K562 (cell line): ENCODE data around the gene NKD1. TPM values are rescaled to one million over a fixed set of nuclear protein-coding genes. Genes with fewer than 3 reads are reported as not detected.

Source experiments
- ATAC-seq: fragments of 200-7000 bp; cut with Tn5 transposase; 3 replicates; pipeline ENCODE4 v1.9.1; 2020; ENCODE audit warnings: moderate library complexity
- BruUV-seq: library from RNA; stranded (reverse); fragments of 400-500 nt; replicated peaks from 2 replicates; lab custom pipeline; 2021; lab: Mats Ljungman, UMichigan
- CTCF ChIA-PET: fragments of 300-600 bp; formaldehyde crosslinking; extraction: SDS; loops from one replicate; lab custom pipeline; 2021; ENCODE audit warnings: low intra/inter-chr PET ratio; lab: Yijun Ruan, JAX
- POLR2A ChIA-PET: fragments of 300-600, 350-650 bp; sonication (Branson Sonifier 250); formaldehyde crosslinking; extraction: SDS; loops from one replicate; lab custom pipeline; 2021; ENCODE audit warnings: antibody characterized with exemption, inconsistent platforms; lab: Yijun Ruan, JAX
- DNase-seq, 4 experiments: peaks; one replicate each; pipeline versions ENCODE4 v3.0.0 to v3.0.0-alpha.2; 2011 to 2018; ENCODE audit warnings: low spot score in 3 of 4, mixed read lengths in 3 of 4; ENCODE audit errors: extremely low read depth in 1 of 4
- FAIRE-seq: peaks from 2 replicates; lab custom pipeline; 2011; peaks lifted over from hg19 to GRCh38; lab: Jason Lieb, UNC
- H2AFZ ChIP-seq: 2 replicates; pipeline ENCODE4 v1.6.0; 2011; ENCODE audit warnings: low read depth, low read length, control low read depth, inconsistent platforms
- H3K27ac ChIP-seq: fragments of 200-600 bp; 3 replicates; pipeline ENCODE4 v1.8.0; 2011; ENCODE audit warnings: low read depth, mild to moderate bottlenecking, control low read depth, inconsistent platforms, low read length, moderate library complexity, mixed read lengths; ENCODE audit errors: extremely low read depth
- H3K27me3 ChIP-seq, 2 experiments: fragments of 300-600 bp in 1 of 2; 2 replicates in 1 of 2; 3 replicates in 1 of 2; pipeline versions ENCODE4 v1.6.0 to v1.8.0; 2011; ENCODE audit warnings: inconsistent platforms in 2 of 2, low read length in 2 of 2, mild to moderate bottlenecking in 1 of 2, mixed read lengths in 1 of 2, moderate library complexity in 1 of 2; ENCODE audit not compliant: control insufficient read depth in 2 of 2, insufficient read depth in 2 of 2
- H3K36me3 ChIP-seq: fragments of 300-600 bp; 3 replicates; pipeline ENCODE4 v1.8.0; 2011; ENCODE audit warnings: mild to moderate bottlenecking, low read length, inconsistent platforms; ENCODE audit not compliant: control insufficient read depth, insufficient read depth
- H3K4me1 ChIP-seq, 2 experiments: fragments of 200-600 bp in 1 of 2; replicated peaks in 1 of 2; 2 replicates in 1 of 2; 3 replicates in 1 of 2; pipeline versions ENCODE4 v1.5.1 to v1.8.0; 2011; ENCODE audit warnings: inconsistent platforms in 2 of 2, low read length in 2 of 2, mild to moderate bottlenecking in 1 of 2, mixed read lengths in 1 of 2, moderate library complexity in 1 of 2; ENCODE audit not compliant: control insufficient read depth in 2 of 2, insufficient read depth in 2 of 2
- H3K4me2 ChIP-seq: 2 replicates; pipeline ENCODE4 v1.6.1; 2011; ENCODE audit warnings: low read length, control low read depth, inconsistent platforms, mixed read lengths; ENCODE audit not compliant: insufficient read depth
- H3K4me3 ChIP-seq: fragments of 200-600 bp; sonication (generic), shearing (Covaris generic); 2 replicates; pipeline ENCODE4 v1.5.1; 2016; ENCODE audit warnings: control low read depth, inconsistent platforms
- H3K79me2 ChIP-seq: fragments of 200-600 bp; 3 replicates; pipeline ENCODE4 v1.8.0; 2011; ENCODE audit warnings: low read length, inconsistent platforms; ENCODE audit not compliant: control insufficient read depth, insufficient read depth
- H3K9ac ChIP-seq, 2 experiments: 2 replicates each; pipeline versions ENCODE4 v1.6.0 to v1.6.1; 2011; ENCODE audit warnings: low read depth in 2 of 2, low read length in 2 of 2, control low read depth in 1 of 2, inconsistent platforms in 1 of 2, mild to moderate bottlenecking in 1 of 2, mixed read lengths in 1 of 2; ENCODE audit not compliant: insufficient read depth in 1 of 2
- H3K9me1 ChIP-seq: one replicate; pipeline ENCODE4 v1.6.0; 2011; ENCODE audit warnings: inconsistent platforms, mild to moderate bottlenecking, low read length, moderate library complexity; ENCODE audit not compliant: control insufficient read depth, insufficient read depth
- H3K9me3 ChIP-seq: replicated peaks from 2 replicates; pipeline ENCODE4 v1.5.1; 2011; ENCODE audit warnings: low read depth, low read length, inconsistent platforms; ENCODE audit not compliant: control insufficient read depth, insufficient read depth
- H4K20me1 ChIP-seq: replicated peaks from 2 replicates; pipeline ENCODE4 v1.6.1; 2011; ENCODE audit warnings: low read length, inconsistent platforms, mixed read lengths; ENCODE audit not compliant: control insufficient read depth, insufficient read depth
- CBX3 ChIP-seq, 2 experiments: IDR thresholded peaks; 1 replicate in 1 of 2; 2 replicates in 1 of 2; pipeline ENCODE4 v1.6.1; 2012; ENCODE audit warnings: inconsistent platforms in 2 of 2, low read length in 2 of 2, borderline replicate concordance in 1 of 2, control low read depth in 1 of 2
- DACH1 ChIP-seq: fragments of 450-650 bp; IDR thresholded peaks from 2 replicates; pipeline ENCODE4 v1.6.1; 2018; ENCODE audit not compliant: partially characterized antibody
- HLTF ChIP-seq: fragments of 450-650 bp; IDR thresholded peaks from 2 replicates; pipeline ENCODE4 v1.6.1; 2016
- ZNF224 ChIP-seq: sonication (generic); formaldehyde crosslinking; IDR thresholded peaks from 2 replicates; pipeline ENCODE4 v1.8.0; 2022; ENCODE audit warnings: mild to moderate bottlenecking, missing genetic modification reagents
- ZNF444 ChIP-seq: fragments of 250-450 bp; sonication (Bioruptor Pico); IDR thresholded peaks from 2 replicates; pipeline ENCODE4 v1.4.0; 2020; ENCODE audit warnings: mild to moderate bottlenecking, moderate library complexity
- ZNF668 ChIP-seq: fragments of 250-450 bp; sonication (Bioruptor Pico); IDR thresholded peaks from 2 replicates; pipeline ENCODE4 v1.8.0; 2022; ENCODE audit warnings: mild to moderate bottlenecking, inconsistent platforms
- WGBS: fragments of 100-300 bp; shearing (Covaris generic); methylation state at CpG from one replicate; pipeline ENCODE4 v1.1.6; 2016; ENCODE audit warnings: low coverage, mixed read lengths; ENCODE audit not compliant: insufficient coverage; ENCODE audit errors: missing lambda C conversion rate; 5-methylcytosine and 5-hydroxymethylcytosine counted together
- in situ Hi-C: fragments of 300-500 bp; cut with MboI; formaldehyde crosslinking; loops from 4 replicates; pipeline ENCODE4 v1.15.0; 2018; ENCODE audit warnings: inconsistent platforms, mixed read lengths
- intact Hi-C: fragments of 100-400 bp; cut with micrococcal nuclease; formaldehyde crosslinking; loops from 2 replicates; pipeline ENCODE4 v1.14.2; 2022
- polyA plus RNA-seq, 8 experiments: library from polyadenylated mRNA; depleted of rRNA in 4 of 8; stranded (reverse) in 5 of 8; unstranded in 3 of 8; fragments of >200 nt; fragmentation: Nextera tagmentation in 2 of 8; fragmentation: Illumina TruSeq in 1 of 8; extraction: Ambion mirVana in 2 of 8; extraction: Trizol in 1 of 8; gene quantifications; 2 replicates each; pipeline versions ENCODE4 v1.2.1 to v1.2.3, GENCODE V29; 2011 to 2014; ENCODE audit warnings: inconsistent platforms in 1 of 8, missing spikeins in 1 of 8
- total RNA-seq, 7 experiments: library from RNA; depleted of rRNA in 6 of 7; stranded (reverse); fragments of >200 nt in 6 of 7; fragmentation: Illumina TruSeq in 2 of 7; extraction: Trizol in 2 of 7; gene quantifications; 2 replicates each; pipeline versions ENCODE4 v1.2.1 to v1.2.3, GENCODE V29; 2011 to 2021; ENCODE audit warnings: low replicate concordance in 1 of 7
- TF ChIP-seq, protein P1 (sequence below): fragments of 250-450 bp; sonication (Bioruptor Pico); IDR thresholded peaks from 2 replicates; pipeline ENCODE4 v1.8.0; 2021; ENCODE audit warnings: mild to moderate bottlenecking, moderate library complexity
- TF ChIP-seq, protein P2 (sequence below): sonication (generic); IDR thresholded peaks from 2 replicates; pipeline ENCODE4 v1.6.1; 2016
- TF ChIP-seq, protein P3 (sequence below), 2 experiments: fragments of 450-650 bp; formaldehyde crosslinking in 1 of 2; IDR thresholded peaks; 2 replicates each; pipeline versions ENCODE4 v1.4.0 to v1.6.1; 2014 to 2020; ENCODE audit warnings: mild to moderate bottlenecking in 2 of 2, borderline replicate concordance in 1 of 2, low read depth in 1 of 2

Gene NKD1
- total and polyA plus RNA-seq, 9 of the 15 experiments (the other 6 are each of a cell fraction or from before 2014, with no cell fraction given): under 0.01 to 0.24 (median 0.04) TPM; not detected in 2

DNA sequence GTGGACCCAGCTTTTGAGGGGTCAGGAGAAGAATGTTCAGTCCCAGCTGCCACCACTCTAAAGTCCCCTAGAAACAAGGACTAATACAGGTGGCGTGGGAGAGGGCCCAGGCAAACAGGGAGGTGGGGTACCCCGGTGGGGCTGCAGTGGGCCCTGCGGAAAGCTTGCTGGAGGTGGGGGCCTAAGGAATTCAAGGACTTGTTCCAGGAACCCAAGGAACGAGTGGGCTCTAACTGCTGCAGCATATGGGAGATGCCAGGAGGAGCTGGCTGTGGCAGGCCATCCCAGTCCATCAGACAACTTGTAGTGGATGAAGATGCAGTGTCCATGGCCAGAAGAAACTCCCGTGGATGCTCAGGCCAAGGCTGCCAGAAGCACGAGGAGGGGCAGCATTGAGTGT is 122.3 kb downstream of the NKD1 start (continued):
- no peak for TF ChIP-seq HLTF
- no peak for TF ChIP-seq ZNF668 (CRISPR knock-in tag)

DNA sequence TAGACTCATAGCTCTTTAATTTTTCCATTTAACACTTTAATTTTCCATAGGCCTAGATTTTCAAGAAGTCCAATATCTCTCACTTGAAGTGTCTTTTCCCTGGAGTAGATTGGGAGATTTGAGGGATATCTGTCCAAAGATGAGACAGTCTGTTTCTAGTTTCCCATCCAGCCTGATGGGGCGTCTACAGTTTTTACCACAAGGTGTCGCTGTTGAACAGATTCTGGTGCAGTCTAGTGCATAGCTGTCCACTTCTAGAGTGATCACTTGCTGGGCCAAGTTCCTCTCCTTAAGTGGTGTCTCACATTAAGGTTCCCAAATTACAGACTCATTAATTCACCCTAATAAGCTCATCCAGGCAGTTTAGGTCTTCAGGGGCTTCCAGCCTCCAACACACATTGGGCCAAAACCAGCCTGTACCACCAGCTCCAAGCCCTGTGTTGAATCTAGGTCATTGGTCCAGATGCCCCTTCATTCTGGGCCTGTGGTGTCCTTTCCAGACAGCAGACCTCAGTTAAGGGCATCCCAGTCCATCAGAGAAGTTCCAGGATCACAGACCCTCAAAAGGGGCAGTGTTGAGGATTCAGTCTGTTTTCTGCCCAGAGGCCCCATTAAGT is 123.6 kb downstream of the NKD1 start:
- FAIRE-seq (peak; percentile 84), DNase-seq (peak; percentile 45 to 74 (median 67)), ATAC-seq (peak; percentile 82)
- no peak overlapping the region for H2AFZ ChIP-seq
- intact Hi-C loops (loop anchor here (1.0 to 5.0 kb wide), 2 partner anchors 76 to 135 kb away; no protein-coding TSS in a partner anchor), in situ Hi-C loops (no loop called here)
- no peaks in the 10 kb centered on the region for H3K36me3 ChIP-seq
- peaks cover 0 to 8% of the 10 kb centered on the region in 2 experiments; a peak in 2 of 5 replicates for H3K27me3 ChIP-seq
- no peaks in the 10 kb centered on the region for H3K9me1 ChIP-seq
- H3K4me1 ChIP-seq: no peaks in the 10 kb centered on the region; a peak in 1 of 5 replicates
- H3K4me3 ChIP-seq: no peak overlapping the region
- no TSS peak for BruUV-seq
- H3K4me2 ChIP-seq: no peak overlapping the region
- H4K20me1 ChIP-seq: no peaks in the 10 kb centered on the region
- ChIA-PET POLR2A (interaction anchor here (1.0 kb wide), 1 partner anchor 8 kb away, joined by 3 read pairs; no protein-coding TSS in a partner anchor), CTCF (interaction anchor here (3.2 kb wide), 1 partner anchor 135 kb away, joined by 32 read pairs; no protein-coding TSS in a partner anchor)
- WGBS: 4% methylated on average over 2 of the region's 2 CpGs
- H3K9me3 ChIP-seq: peaks cover 6% of the 10 kb centered on the region; the same call in 1 of the 2 replicates
- H3K79me2 ChIP-seq: no peaks in the 10 kb centered on the region
- no peak overlapping the region for H3K27ac ChIP-seq
- no peak overlapping the region for H3K9ac ChIP-seq
- TF ChIP-seq, protein P1, sequence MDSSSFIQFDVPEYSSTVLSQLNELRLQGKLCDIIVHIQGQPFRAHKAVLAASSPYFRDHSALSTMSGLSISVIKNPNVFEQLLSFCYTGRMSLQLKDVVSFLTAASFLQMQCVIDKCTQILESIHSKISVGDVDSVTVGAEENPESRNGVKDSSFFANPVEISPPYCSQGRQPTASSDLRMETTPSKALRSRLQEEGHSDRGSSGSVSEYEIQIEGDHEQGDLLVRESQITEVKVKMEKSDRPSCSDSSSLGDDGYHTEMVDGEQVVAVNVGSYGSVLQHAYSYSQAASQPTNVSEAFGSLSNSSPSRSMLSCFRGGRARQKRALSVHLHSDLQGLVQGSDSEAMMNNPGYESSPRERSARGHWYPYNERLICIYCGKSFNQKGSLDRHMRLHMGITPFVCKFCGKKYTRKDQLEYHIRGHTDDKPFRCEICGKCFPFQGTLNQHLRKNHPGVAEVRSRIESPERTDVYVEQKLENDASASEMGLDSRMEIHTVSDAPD (CRISPR knock-in tag): no peak
- TF ChIP-seq, protein P2, sequence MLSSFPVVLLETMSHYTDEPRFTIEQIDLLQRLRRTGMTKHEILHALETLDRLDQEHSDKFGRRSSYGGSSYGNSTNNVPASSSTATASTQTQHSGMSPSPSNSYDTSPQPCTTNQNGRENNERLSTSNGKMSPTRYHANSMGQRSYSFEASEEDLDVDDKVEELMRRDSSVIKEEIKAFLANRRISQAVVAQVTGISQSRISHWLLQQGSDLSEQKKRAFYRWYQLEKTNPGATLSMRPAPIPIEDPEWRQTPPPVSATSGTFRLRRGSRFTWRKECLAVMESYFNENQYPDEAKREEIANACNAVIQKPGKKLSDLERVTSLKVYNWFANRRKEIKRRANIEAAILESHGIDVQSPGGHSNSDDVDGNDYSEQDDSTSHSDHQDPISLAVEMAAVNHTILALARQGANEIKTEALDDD: no peak
- peak in 1 of 2 experiments; percentile 98; a peak in 2 of 3 replicates for TF ChIP-seq CBX3 (IDR thresholded peaks at IDR 0.05; ENCODE audit: borderline replicate concordance in 1 of 2, low read length in 2 of 2)
- TF ChIP-seq DACH1: no peak
- no peak for TF ChIP-seq ZNF444 (CRISPR knock-in tag)
- TF ChIP-seq ZNF224: no peak
- TF ChIP-seq, protein P3, sequence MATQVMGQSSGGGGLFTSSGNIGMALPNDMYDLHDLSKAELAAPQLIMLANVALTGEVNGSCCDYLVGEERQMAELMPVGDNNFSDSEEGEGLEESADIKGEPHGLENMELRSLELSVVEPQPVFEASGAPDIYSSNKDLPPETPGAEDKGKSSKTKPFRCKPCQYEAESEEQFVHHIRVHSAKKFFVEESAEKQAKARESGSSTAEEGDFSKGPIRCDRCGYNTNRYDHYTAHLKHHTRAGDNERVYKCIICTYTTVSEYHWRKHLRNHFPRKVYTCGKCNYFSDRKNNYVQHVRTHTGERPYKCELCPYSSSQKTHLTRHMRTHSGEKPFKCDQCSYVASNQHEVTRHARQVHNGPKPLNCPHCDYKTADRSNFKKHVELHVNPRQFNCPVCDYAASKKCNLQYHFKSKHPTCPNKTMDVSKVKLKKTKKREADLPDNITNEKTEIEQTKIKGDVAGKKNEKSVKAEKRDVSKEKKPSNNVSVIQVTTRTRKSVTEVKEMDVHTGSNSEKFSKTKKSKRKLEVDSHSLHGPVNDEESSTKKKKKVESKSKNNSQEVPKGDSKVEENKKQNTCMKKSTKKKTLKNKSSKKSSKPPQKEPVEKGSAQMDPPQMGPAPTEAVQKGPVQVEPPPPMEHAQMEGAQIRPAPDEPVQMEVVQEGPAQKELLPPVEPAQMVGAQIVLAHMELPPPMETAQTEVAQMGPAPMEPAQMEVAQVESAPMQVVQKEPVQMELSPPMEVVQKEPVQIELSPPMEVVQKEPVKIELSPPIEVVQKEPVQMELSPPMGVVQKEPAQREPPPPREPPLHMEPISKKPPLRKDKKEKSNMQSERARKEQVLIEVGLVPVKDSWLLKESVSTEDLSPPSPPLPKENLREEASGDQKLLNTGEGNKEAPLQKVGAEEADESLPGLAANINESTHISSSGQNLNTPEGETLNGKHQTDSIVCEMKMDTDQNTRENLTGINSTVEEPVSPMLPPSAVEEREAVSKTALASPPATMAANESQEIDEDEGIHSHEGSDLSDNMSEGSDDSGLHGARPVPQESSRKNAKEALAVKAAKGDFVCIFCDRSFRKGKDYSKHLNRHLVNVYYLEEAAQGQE (IDR thresholded peaks at IDR 0.05; ENCODE audit: borderline replicate concordance): peak; percentile 76
- TF ChIP-seq, protein P3 (CRISPR knock-in tag; IDR thresholded peaks at IDR 0.05; ENCODE audit: low read depth): no peak
